GM19467 (cell line): Measurements from ENCODE around the gene TEX53.
A peak's percentile ranks its signal among the peaks of the same experiment; 100 is the strongest.

ENCODE experiments used
- ATAC-seq: cut with Tn5 transposase; IDR thresholded peaks from one replicate; pipeline ENCODE4 v1.9.1; 2021; ENCODE audit warnings: mild to moderate bottlenecking, moderate library complexity; ENCODE audit not compliant: unreplicated experiment

The TEX53 gene

DNA sequence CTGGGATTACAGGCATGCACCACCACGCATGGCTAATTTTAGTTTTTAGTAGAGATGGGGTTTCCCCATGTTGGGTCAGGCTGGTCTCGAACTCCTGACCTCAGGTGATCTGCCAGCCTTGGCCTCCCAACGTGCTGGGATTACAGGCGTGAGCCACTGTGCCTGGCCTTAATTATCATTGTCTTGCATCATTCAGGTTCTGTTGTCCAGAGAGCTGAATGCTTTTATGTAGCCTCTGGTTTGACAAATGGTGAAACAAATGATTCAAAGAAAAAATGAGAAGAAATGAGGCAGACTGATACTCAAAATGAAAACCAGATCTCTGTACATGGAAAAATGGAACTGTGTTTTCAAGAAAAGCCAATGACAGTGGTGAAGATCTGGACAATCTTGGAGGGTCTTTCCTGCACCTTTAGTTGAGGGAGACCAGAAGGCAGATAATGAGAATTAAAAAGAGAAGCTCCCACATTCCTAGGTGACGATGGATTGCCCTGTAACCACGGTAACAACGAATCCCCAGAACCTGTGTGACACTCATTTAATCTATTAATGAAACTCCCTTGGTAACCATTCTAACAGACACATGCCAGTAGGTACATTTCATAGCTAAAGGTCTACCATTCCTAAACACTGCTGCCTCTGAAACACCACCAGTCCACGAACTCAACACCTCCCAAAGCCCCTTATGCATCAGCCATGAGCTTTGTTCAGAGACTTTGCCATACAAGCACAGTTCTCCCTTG is 22.8 kb upstream of the TEX53 start:
- no peak for ATAC-seq

DNA sequence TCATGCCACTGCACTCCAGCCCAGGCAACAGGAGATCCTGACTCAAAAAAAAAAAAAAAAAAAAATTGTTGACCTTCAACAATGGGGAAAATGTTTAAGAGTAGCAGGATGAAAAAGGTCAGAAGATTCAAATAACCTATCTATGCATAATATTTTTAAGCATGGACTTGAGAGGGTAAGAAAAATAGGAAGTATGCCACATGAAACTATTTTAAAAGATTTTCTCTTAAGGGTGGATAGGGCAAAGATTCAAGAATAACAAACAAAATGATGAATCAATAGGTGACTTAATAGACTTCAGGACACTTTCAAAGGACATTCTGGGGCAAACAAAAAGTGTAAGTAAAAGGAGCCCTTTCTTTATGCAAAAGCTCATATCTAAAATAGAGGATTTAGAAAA is 21.2 kb upstream of the TEX53 start:
- ATAC-seq: no peak

DNA sequence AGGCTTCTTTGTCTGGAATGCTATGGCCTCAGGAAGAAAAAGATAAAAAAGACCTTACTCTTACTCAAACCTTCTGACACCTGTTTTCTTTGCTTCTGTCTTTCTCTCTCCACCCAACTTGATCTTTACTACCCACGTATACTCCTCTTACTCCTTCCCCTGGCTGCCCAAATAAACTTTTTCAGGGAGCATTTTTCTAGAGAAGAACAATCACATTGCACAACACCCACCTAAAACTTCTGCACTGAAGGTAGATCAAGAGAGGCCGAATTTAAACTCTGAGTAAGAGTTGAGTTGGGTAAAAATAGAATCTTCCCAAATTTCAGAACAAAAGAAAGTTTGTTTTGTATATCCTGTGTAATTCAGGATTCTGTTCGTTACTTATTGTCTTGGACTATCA is 20.5 kb upstream of the TEX53 start:
- no peak for ATAC-seq

DNA sequence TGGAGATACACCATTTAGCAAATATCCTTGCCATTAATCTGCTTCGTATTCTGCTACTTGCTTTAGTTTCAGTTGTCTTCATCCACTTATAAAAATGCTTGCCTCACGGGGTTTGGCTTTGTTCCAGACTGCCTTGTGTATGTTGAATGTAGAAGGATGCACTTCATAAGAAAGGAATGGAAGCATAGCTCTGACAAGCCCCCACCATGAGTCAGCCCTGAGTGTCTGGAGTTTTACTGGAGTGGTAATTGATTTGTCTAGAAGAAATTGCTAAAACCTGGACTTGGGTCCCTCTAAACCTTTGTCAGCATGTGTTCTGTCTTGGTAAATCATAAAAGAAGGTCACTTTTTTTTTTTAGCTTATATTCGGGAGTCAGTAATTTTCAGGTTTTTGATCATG is 19.8 kb upstream of the TEX53 start:
- no peak for ATAC-seq

DNA sequence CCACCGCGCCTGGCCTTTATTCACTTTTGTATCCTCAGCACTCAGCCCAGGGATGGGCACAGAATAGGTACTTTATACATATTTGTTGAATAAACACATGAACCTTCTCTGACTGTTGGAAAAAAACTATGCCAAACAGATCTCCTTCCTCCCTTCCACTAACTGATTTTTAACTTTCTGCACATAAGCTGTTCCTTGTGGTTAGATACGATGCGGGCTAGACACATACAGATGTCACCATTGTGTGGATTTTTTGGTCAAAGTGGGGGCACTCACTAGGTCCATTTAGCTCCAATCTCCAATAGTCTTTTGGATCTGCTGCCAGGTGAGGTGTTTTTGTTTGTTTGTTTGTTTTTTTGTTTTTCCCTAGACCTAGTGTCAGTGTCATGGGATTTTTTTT is 19.3 kb upstream of the TEX53 start:
- no peak for ATAC-seq

DNA sequence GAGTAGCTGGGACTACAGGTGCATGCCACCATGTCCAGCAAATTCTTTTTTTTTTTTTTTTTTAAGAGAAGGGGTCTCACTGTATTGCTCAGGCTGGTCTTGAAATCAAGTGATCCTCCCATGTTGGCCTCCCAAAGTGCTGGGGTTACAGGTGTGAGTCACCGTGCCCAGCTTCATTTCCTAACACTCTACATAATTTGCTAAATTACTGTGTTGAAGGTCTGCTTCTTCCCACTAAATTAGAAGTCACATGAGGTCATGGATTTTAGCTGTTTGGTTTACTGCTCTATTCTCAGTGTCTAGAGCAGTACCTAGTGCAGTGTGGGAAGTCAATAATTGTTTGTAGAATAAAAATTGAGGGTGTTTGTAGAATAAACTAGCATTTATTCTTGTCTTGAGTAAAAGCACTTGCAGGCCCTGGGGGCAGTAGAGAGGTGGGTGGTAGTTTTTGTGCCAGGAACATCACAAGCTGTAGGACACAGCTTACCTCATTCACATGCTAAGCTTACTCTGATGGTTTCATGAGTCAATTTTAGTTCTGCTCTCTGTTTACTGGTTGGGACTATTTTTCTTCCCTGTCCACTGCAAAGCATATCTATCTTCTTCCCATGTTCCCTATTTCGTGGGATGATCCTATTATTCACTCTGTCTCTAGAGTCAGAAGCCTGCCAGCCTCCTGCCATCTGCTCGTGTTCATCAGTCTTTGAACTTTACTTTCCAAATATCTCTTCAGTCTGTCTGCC is 17.4 kb upstream of the TEX53 start:
- no peak for ATAC-seq

DNA sequence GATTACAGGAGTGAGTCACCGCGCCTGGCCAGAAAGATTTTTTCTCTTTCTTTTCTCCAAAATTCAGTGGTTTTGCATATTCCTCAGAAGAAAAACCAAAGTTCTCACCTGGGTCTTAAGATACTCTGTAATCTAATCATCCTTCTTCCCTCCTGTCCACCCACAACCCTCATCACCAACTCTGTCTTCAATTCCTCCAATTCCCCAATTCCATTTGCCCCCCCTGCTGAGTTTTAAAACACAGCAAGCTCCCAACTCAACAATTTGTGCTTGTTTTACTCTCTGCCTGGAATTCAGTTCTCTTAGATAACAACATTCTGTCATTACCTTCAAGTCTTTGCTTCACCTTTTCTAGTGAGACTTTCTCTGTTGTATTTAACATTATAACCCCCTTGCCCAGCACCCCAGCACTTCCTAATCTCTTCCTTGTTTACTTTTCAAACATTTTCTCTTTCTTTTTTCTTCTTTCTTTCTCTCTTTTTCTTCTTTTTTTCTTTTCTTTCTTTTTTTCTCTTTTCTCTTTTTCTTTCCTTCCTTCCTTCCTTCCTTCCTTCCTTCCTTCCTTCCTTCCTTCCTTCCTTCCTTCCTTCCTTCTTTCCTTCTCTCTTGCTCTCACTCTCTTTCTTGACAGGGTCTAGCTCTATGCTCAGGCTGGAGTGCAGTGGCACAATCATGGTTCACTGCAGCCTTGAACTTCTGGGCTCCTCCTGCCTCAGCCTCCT is 16.6 kb upstream of the TEX53 start:
- ATAC-seq: no peak

DNA sequence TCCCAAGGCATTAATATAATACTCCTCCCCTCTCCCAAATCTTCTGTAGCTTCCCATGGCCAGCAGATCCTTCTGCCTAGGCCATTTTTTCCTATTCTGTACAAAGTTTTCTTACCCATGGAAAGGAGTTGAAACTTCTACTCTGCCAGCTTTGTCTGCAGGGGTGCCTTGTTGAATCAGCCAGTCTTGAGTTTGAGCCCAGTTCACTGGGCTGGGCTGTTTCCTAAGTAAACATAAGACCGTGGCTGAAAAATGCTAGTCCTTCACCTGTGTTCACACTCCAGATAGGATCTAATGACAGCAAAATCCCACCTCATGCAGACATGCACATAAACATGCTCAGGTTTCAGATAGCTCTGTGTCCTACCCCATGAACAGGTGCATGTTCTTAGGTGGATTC is 14.0 kb upstream of the TEX53 start:
- no peak for ATAC-seq

DNA sequence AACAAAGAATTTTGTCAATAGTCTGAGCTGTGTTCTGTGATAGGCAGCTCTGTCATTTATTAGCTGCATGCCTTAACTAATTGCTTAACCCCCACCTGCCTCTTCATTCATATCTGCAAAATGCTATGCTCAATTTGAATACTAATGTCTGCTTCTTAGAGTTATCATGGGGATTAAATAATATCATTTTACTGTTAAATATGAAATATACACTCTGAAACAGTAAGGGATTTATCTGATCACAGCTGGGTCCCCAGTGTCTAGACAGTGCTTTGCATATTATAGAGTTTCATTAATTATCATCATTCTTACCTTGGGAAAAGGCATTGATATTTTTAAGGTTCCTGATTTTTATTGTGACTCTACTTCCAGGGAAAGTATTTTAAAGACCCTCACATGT is 12.4 kb upstream of the TEX53 start:
- no peak for ATAC-seq

DNA sequence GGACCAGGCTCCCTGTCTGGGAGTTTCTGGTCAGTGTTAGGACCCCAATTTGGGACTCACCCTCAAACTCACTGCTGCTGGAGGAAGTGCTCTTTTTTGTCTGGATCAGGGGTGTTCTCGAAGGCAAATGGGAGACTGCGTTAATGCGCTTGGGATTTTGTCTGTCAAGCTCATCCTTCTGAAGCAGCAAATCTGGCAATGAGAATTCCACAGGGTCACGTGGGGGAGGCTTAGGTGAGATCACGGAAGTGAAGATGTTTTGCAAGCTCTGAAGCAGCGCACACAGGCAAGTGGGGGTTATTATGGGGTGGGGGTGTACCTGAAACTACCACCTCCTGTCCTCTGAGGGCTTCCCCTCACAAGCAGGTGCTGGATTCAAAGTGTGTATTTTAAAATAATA is 10.5 kb upstream of the TEX53 start:
- ATAC-seq: no peak

DNA sequence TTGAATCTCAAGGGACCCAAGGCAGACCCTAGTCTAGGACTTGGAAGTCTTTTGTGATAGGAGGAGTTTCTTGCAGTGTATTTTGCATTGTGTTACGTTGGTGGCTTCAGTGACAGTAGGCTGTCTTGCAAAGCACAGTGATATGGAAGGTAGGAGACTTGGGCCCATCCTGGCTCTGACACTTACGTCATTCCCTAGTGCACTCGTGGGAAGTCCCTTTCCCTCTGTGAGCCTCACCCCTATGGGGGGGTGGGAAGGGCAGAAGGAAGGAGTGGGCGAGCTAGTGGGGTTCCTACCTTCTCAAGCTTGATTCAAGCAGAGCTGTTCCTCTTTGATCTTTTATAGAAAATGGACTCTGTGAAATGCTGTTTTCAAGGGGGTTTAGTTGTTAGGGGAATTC is 9.2 kb upstream of the TEX53 start:
- ATAC-seq: no peak

DNA sequence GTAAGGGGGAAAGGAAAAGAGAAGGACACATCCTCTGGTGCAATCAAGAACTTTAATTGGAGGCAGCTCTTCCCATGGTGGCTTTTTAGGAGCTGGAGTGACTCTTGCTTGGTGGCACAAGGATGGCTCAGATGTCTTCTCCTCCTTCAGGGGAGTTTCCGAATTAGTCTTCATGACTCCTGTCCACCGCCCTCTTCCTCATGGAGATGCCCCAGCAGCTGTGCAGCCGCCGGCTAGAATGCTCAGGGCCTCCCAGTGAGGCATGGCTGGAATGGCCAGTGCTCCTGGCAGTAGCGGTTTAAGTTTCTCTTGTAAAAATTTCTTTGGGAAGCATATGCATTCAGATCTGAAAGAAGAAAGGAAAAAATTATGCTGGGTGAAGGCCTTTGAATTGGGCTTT is 8.8 kb upstream of the TEX53 start:
- ATAC-seq: no peak

DNA sequence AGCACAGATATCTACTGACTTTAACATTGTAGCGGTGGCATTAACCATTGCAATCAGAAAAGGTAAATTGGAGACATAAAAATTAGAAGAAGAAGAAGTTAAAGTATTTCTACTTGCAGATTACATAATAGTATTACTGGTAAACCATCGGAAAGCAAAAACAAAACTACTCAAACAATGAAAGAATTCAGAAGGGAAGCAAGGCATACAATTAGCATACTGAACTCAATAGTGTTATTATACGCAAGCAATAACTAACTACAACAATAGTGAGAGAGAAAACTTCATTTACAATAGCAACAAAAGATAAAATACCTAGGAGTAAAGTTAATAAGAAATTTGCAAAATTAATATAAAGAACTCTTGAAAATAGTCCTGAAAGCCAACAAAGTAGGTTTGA is 6.6 kb upstream of the TEX53 start:
- no peak for ATAC-seq

DNA sequence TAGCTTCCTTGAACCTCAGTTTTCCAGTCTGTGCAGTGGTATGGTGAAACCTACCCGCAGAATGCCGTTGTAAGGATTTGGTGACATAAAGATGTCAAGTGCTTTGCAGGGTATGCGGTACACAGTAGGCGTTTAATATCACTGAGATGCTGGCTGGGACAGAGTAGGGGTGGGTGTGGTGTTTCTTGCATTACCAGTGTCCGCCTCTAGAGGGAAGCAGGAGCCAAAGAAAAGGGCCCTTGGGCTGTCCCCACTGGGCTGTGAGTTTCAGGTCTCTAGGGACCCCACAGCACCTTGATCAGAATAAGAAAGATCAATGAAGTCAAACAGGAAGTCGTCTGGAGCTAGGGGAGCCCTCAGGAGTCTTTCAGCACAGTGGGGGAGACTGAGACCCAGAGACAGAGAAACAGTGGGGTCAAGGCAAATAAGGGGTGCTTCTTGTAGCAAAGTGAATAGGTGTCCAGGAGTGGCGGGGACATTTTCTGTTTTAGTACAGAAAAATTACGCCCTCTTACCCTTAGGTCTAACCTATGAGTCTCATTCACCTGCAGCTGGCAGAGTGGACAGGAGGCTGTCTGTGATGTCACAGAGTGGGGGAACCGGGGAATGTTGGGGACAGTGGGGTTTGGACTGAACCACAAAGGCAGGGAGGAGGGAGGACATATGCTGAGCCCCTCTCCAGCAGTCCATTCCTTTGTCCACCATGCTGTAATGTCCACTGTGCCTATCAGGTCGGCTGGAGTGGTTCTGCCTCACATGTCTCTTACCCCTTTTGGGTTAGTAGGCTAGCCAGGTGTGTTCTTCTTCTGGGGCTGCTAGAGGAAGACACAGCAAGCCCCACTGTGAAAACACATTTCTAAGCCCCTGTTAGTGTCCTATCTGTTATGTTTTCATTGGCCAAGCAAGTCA is 4.7 kb upstream of the TEX53 start:
- peak; percentile 70 for ATAC-seq

DNA sequence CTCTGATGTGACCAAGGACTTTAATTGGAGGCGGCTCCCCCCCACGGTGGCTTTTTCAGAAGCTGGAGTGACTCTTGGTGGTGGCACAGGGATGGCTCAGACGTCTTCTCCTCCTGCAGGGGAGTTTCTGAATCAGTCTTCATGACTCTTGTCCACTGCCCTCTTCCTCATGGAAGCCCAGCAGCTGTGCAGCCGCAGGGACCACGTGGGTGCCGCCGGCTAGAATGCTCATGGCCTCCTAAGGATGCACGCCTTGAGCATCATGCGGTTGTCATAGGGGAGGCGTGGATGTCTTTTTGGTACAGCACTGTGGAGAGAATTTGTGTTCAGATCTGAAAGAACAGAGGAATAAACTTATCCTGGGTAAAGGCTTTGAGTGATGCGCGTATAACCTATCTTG is 1.3 kb downstream of the TEX53 start:
- ATAC-seq: no peak

DNA sequence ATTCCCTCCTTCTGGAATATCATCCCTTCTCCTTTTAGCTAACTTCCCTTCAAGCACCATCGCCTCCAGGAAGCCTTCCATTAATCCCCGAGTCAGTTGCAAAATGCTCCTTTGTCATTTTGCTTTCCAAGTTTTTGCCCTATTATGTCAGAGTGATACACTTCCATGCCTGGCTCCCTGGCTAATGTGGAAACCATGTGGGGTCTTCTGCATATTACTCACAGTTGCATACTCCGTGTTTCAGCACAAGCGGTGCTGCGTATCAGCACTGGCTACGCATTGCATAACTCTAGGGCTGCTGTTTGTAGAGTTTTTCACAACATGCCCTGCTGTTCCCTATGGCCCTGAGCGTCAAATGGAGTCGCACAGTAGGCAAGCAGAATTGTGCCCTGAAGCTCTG is 1.9 kb downstream of the TEX53 start:
- no peak for ATAC-seq

DNA sequence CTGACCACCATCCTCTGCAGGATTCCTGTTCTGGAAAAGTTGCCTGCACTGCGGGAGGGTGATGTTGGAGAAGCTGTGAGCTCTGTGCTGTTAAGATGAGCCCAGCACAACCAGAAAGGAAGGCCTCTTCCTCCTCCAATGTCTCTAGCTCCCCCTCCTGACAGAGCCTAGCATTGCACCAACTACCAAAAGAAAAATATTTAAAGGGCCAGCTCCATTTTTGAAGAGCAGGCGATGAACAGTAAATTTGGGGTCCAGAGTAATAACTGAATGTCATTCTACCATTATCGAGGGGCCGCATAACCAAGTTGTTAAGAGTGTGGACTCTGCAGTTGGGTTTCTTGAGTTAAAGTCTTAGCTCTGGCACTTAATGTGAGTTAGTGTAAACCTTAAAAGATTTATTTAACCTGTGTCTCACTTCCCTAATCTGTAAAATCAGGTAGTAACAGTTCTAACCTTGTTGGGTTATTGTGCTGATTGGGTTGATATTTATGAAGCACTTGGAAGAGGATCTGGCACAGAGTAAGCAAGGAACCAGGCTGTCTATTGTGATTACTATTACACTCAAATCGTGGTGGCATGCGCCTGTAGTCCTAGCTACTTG is 3.9 kb downstream of the TEX53 start:
- ATAC-seq: no peak

DNA sequence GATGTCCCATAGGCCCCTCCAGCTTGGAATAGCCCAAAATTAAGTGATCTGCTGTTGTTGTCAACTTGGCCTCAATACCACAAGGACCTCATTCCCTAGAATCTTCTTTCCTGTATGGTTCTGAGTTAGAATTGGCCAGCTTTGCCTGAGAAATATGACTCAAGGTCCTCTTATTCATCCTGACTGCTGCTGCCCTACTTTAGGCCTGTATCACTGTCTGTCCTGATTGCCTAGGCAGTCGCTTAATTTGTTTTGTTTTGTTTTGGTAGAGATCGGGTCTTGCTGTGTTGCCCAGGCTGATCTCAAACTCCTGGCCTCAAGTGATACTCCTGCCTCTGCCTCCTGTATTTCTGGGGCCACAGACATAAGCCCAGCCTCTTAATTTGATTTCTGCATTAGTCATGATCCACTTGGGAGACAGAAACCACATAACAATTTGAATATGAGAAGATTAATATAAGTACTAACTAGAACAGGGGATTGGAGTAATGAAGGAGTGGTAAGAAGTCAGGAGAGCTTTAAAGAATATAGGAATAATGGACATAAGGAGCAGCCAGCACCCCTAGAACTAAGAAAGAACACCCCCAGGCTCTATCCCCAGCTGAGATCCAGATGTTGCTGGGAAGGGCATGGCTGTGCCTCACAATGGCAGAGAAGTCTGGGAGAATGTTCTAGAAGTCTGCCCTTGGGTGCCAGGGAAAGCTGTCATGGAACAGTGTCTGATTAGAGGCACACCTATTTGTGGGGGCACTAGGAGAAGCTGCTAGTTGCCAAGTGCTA is 4.6 kb downstream of the TEX53 start:
- ATAC-seq: no peak

DNA sequence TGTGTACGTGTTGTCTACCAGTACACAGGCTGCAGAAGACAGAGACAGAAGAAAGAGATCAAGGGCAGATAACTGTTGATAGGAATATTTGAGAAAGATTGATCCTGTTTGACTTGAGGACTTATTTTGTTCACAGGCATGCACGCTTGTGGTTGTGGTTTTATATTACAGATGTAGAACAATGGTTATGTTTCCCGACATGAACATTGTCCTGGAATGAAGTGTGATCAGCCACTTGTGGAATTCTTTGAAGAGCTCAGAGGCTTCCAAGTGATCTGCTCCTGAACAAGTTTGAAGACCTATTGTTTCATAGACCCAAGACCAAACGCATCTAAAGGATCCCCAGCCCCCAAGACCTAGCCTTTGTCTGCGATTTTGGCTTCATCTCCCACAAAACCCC is 13.7 kb downstream of the TEX53 start:
- no peak for ATAC-seq

DNA sequence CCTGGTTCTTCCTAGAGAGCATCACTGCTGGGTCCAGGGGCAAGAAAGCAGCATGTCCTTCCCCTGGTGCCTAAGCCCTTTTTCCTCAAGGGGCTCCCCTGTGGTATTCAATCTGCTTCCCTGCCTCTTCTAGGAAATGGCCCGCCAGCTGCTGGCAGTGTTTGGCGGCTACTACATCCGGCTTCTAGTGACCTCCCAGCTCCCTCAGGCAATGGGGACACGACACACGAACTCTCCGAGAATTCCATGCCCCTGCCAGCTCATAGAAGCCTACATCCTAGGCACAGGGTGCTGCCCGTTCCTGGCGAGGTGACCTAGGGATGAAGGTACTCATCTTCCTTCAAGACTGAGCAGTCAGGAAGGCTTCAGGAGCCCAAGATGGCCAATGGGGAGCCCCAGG is 14.6 kb downstream of the TEX53 start:
- no peak for ATAC-seq
